PC-9 (cell line): ENCODE measurements around the gene FOXO3.

Source experiments
- EZH2 ChIP-seq: fragments of 200-600 bp; sonication (generic); IDR thresholded peaks from 2 replicates; pipeline ENCODE4 v1.8.0; 2017; ENCODE audit warnings: antibody characterized with exemption, low read depth
- TF ChIP-seq, protein P1 (sequence below): fragments of 200-600 bp; sonication (generic); conservative IDR thresholded peaks from 2 replicates; pipeline ENCODE4 v1.6.1; 2017; ENCODE audit warnings: mixed run types, antibody characterized with exemption, mild to moderate bottlenecking, moderate library complexity

DNA sequence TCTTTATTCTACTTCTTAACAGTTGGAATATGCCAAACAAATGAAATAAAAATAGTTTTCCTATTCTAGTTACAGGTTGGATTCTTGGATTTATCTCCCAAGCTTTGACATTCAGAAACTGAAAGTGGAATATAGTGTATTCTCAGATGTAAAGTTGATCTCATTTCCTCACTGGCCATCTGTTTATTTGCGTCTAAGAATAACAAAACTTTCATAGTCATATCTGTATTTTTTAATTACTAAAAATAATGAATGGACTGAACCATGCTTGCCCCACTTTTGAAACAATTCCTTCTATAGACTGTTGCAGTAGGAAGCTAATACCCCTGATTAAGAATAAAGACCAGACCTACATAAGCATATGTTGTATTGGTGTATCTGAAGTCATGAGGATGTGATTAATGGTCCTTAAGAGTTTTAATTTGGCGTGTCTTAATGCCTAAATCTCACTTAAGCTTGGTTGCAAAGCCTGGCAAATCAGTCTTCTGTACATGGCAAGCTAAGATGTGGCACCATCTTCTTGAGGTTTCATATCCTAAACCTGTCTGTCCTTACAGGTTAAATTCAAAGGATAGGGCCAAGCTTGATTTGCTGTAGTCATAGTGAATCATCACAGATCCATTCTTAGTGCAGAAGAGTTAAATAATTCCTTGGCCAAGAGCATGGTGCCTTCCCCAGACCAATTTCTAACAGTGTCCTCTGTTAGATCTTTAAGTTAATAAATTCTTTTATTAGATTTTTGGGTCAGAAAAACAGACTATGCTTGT is 58.9 kb downstream of the FOXO3 start:
- no peak for TF ChIP-seq EZH2
- TF ChIP-seq, protein P1, sequence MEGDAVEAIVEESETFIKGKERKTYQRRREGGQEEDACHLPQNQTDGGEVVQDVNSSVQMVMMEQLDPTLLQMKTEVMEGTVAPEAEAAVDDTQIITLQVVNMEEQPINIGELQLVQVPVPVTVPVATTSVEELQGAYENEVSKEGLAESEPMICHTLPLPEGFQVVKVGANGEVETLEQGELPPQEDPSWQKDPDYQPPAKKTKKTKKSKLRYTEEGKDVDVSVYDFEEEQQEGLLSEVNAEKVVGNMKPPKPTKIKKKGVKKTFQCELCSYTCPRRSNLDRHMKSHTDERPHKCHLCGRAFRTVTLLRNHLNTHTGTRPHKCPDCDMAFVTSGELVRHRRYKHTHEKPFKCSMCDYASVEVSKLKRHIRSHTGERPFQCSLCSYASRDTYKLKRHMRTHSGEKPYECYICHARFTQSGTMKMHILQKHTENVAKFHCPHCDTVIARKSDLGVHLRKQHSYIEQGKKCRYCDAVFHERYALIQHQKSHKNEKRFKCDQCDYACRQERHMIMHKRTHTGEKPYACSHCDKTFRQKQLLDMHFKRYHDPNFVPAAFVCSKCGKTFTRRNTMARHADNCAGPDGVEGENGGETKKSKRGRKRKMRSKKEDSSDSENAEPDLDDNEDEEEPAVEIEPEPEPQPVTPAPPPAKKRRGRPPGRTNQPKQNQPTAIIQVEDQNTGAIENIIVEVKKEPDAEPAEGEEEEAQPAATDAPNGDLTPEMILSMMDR = no peak
